CD14-positive monocyte (primary cell): Measurements from ENCODE around the gene CATSPER1. TPM values are rescaled to one million over a fixed set of nuclear protein-coding genes. Genes with fewer than 3 reads are reported as not detected.

Experiments used
- DNase-seq, 3 donors: peaks; one replicate each; pipeline ENCODE4 v3.0.0-alpha.2; 2011 to 2022
- H2AFZ ChIP-seq: 2 replicates; pipeline ENCODE4 v1.6.0; 2012; ENCODE audit warnings: mild to moderate bottlenecking, low read depth, low read length, inconsistent platforms; ENCODE audit not compliant: insufficient read depth, poor library complexity, severe bottlenecking
- H3K27ac ChIP-seq, 2 donors: 1 replicate in 1 of 2; 2 replicates in 1 of 2; pipeline ENCODE4 v1.5.1; 2012 to 2013; ENCODE audit warnings: low read length in 2 of 2, control low read depth in 1 of 2, inconsistent platforms in 1 of 2, low read depth in 1 of 2, mild to moderate bottlenecking in 1 of 2
- H3K27me3 ChIP-seq, 2 donors: one replicate each; pipeline versions ENCODE4 v1.6.0 to v1.6.1; 2011 to 2013; ENCODE audit warnings: low read length in 2 of 2; ENCODE audit not compliant: control insufficient read depth in 2 of 2, insufficient read depth in 2 of 2
- H3K36me3 ChIP-seq, 2 donors: replicated peaks in 1 of 2; 1 replicate in 1 of 2; 2 replicates in 1 of 2; pipeline versions ENCODE4 v1.5.1 to v1.6.1; 2012 to 2013; ENCODE audit warnings: low read length in 2 of 2, control low read depth in 1 of 2, inconsistent platforms in 1 of 2, mild to moderate bottlenecking in 1 of 2; ENCODE audit not compliant: insufficient read depth in 2 of 2, control insufficient read depth in 1 of 2
- H3K4me1 ChIP-seq, 2 donors: 1 replicate in 1 of 2; 2 replicates in 1 of 2; pipeline versions ENCODE4 v1.5.1 to v1.6.1; 2012 to 2013; ENCODE audit warnings: low read length in 2 of 2, control low read depth in 1 of 2, inconsistent platforms in 1 of 2, mild to moderate bottlenecking in 1 of 2, moderate library complexity in 1 of 2; ENCODE audit not compliant: insufficient read depth in 2 of 2, control insufficient read depth in 1 of 2
- H3K4me2 ChIP-seq: replicated peaks from 2 replicates; pipeline ENCODE3; 2012; ENCODE audit warnings: low read length, moderate library complexity, mild to moderate bottlenecking; ENCODE audit not compliant: poor library complexity, severe bottlenecking; ENCODE audit errors: extremely low read depth
- H3K4me3 ChIP-seq, 3 experiments: fragments of 200-600 bp in 1 of 3; sonication (generic) in 1 of 3; replicated peaks in 1 of 3; 1 replicate in 2 of 3; 2 replicates in 1 of 3; pipeline ENCODE4 v1.5.1; 2011 to 2013; ENCODE audit warnings: low read length in 3 of 3, mild to moderate bottlenecking in 3 of 3, control low read depth in 2 of 3, low read depth in 2 of 3, inconsistent platforms in 1 of 3, moderate library complexity in 1 of 3
- H3K79me2 ChIP-seq: 2 replicates; pipeline ENCODE4 v1.6.0; 2012; ENCODE audit warnings: mild to moderate bottlenecking, control low read depth, inconsistent platforms, low read length, moderate library complexity; ENCODE audit not compliant: insufficient read depth
- H3K9ac ChIP-seq: 2 replicates; pipeline ENCODE4 v1.6.0; 2017; ENCODE audit warnings: low read length, mild to moderate bottlenecking; ENCODE audit not compliant: insufficient read depth, poor library complexity, severe bottlenecking
- H3K9me3 ChIP-seq, 2 donors: replicated peaks in 1 of 2; 1 replicate in 1 of 2; 2 replicates in 1 of 2; pipeline versions ENCODE4 v1.5.1 to v1.6.1; 2012 to 2013; ENCODE audit warnings: low read length in 2 of 2, control low read depth in 1 of 2; ENCODE audit not compliant: control insufficient read depth in 1 of 2, insufficient read depth in 1 of 2
- H4K20me1 ChIP-seq: 2 replicates; pipeline ENCODE4 v1.6.0; 2012; ENCODE audit warnings: mild to moderate bottlenecking, low read length, control low read depth, moderate library complexity; ENCODE audit not compliant: insufficient read depth
- H3K27ac Mint-ChIP-seq, 7 donors: one replicate each; pipeline ENCODE4 v1.8.0; 2020; ENCODE audit warnings: mild to moderate bottlenecking in 7 of 7, mixed read lengths in 7 of 7, moderate library complexity in 6 of 7, inconsistent platforms in 2 of 7
- H3K27me3 Mint-ChIP-seq, 3 donors: one replicate each; pipeline ENCODE4 v1.8.0; 2021 to 2022; ENCODE audit warnings: low read depth in 3 of 3, mild to moderate bottlenecking in 3 of 3, mixed read lengths in 3 of 3, moderate library complexity in 3 of 3, inconsistent platforms in 1 of 3
- H3K36me3 Mint-ChIP-seq, 2 donors: one replicate each; pipeline ENCODE4 v1.8.0; 2020; ENCODE audit warnings: mixed read lengths in 2 of 2, inconsistent platforms in 1 of 2, mild to moderate bottlenecking in 1 of 2
- H3K4me1 Mint-ChIP-seq: one replicate; pipeline ENCODE4 v1.8.0; 2020; ENCODE audit warnings: mild to moderate bottlenecking, mixed read lengths
- H3K4me3 Mint-ChIP-seq, 2 donors: one replicate each; pipeline ENCODE4 v1.8.0; 2020; ENCODE audit warnings: mild to moderate bottlenecking in 2 of 2, mixed read lengths in 2 of 2, moderate library complexity in 1 of 2
- H3K9me3 Mint-ChIP-seq, 7 donors: one replicate each; pipeline ENCODE4 v1.8.0; 2020 to 2022; ENCODE audit warnings: mixed read lengths in 7 of 7, mild to moderate bottlenecking in 6 of 7, moderate library complexity in 6 of 7, inconsistent platforms in 2 of 7
- CTCF ChIP-seq: fragments of 200-600 bp; IDR thresholded peaks from one replicate; pipeline ENCODE4 v1.8.0; 2022; ENCODE audit warnings: antibody characterized with exemption, mild to moderate bottlenecking
- WGBS: methylation state at CpG from one replicate; pipeline ENCODE4 v1.1.5; 2013; ENCODE audit warnings: missing lambda C conversion rate; ENCODE audit not compliant: insufficient coverage; 5-methylcytosine and 5-hydroxymethylcytosine counted together
- intact Hi-C, 2 donors: fragments of 100-400 bp; cut with micrococcal nuclease; formaldehyde crosslinking; loops; one replicate each; pipeline versions ENCODE4 v1.15.0 to v1.15.1; 2023
- polyA plus RNA-seq, 3 donors: library from polyadenylated mRNA; depleted of rRNA in 1 of 3; unstranded in 2 of 3; stranded (reverse) in 1 of 3; fragments of 300-500 nt in 2 of 3; fragments of >200 nt in 1 of 3; fragmentation: Illumina TruSeq in 2 of 3; gene quantifications; 1 replicate in 2 of 3; 2 replicates in 1 of 3; pipeline ENCODE4 v1.2.3, GENCODE V29; 2012 to 2021

CATSPER1 gene
- polyA plus RNA-seq, 3 donors = 15.4 to 24.1 (median 22.0) TPM

DNA sequence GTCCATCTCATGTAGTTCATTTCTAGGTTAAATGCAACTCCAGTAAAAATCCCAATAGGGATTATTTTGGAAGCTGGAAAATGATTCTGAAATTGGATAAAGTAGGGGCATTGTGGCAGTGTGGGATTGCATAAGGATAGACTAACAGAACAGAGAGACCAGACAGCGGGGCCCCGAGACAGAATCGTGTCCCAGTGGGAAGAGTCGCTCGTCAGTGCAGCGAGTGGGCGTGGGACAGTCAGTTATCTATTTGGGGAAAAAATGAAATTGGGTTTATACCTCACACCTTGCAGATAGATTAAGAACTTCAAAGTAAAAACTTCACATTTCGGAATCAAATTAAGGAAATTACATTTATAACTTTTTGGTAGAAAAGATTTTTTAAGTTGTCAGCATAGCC, 54.2 kb downstream of the CATSPER1 start:
- intact Hi-C loops = no loop called here

DNA sequence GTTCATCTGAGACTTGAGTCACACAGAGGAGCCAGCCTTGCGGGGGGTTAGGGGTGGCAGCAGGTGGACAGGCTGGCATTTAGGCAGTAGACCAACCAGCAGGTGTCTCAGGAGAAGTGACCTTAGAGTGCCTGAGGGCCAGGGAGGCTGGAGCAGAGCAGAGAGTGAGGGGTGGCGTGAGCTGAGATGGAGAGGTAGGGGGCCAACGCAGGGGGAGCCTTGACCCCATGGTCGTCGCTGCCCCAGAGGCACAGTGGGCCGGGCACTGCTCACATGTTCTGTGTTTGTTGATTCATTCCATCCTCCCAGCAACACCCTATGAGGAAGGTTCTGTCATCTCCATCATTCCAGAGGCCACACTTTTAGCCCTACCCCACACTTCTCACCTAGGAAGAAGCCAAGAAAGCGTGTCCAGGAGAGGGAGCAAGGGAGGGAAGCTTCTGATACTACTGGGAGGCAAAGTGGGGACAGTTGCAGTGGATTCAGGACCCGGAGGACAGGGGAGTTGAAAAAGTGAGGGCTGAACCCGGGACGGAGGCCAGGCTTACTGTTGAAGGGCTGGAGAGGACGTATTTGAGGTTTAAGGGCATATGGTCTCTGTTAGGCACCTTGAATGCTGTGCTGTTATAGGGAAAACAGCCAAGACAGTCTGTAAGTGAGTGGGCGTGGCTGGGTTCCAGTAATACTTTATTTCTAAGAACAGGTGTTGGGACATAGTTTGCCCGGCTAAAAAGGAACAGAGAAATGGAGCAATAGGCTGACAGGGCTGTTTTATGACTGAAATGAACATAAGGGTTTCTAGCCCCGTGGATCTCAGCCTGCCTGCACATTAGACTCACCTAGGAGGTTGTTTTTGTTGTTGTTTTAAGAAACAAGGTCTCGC, 57.4 kb downstream of the CATSPER1 start:
- H3K4me3 Mint-ChIP-seq = no peak overlapping the region
- H3K36me3 ChIP-seq = peaks cover 77 to 88% of the 10 kb centered on the region in 2 donors
- peaks cover 11% of the 10 kb centered on the region for H3K4me1 Mint-ChIP-seq
- H3K9me3 Mint-ChIP-seq = no peaks in the 10 kb centered on the region
- DNase-seq = peak in 1 of 3 donors; percentile 7
- no peak overlapping the region for H3K9ac ChIP-seq
- H3K4me1 ChIP-seq = peaks cover 7 to 15% of the 10 kb centered on the region in 2 donors
- 75% methylated on average over 10 of the region's 15 CpGs for WGBS
- peaks cover 11% of the 10 kb centered on the region for H3K79me2 ChIP-seq
- no peak overlapping the region for H3K4me2 ChIP-seq
- H3K27me3 Mint-ChIP-seq = no peaks in the 10 kb centered on the region
- peaks cover 31% of the 10 kb centered on the region for H4K20me1 ChIP-seq
- no peak for TF ChIP-seq CTCF
- H3K4me3 ChIP-seq = no peak overlapping the region
- intact Hi-C loops = no loop called here
- H3K36me3 Mint-ChIP-seq = peaks cover 81 to 89% of the 10 kb centered on the region in 2 donors
- peak overlapping the region in 5 of 7 donors; percentile 1 to 70 (median 49) for H3K27ac Mint-ChIP-seq
- no peaks in the 10 kb centered on the region for H3K9me3 ChIP-seq
- H2AFZ ChIP-seq = no peak overlapping the region
- no peaks in the 10 kb centered on the region for H3K27me3 ChIP-seq
- H3K27ac ChIP-seq = peak overlapping the region in 1 of 2 donors; percentile 40

More for the DNA sequence above, 54.2 kb downstream of the CATSPER1 start:
- H3K4me3 ChIP-seq = no peak overlapping the region
- no peaks in the 10 kb centered on the region for H3K27me3 ChIP-seq
- H3K27ac ChIP-seq = no peak overlapping the region
- H3K36me3 ChIP-seq = peaks cover 62 to 77% of the 10 kb centered on the region in 2 donors
- H3K27me3 Mint-ChIP-seq = no peaks in the 10 kb centered on the region
- H3K27ac Mint-ChIP-seq = no peak overlapping the region
- H3K4me3 Mint-ChIP-seq = no peak overlapping the region
- H3K9me3 Mint-ChIP-seq = no peaks in the 10 kb centered on the region
- peaks cover 28% of the 10 kb centered on the region for H4K20me1 ChIP-seq
- H3K79me2 ChIP-seq = no peaks in the 10 kb centered on the region
- H3K9ac ChIP-seq = no peak overlapping the region
- H2AFZ ChIP-seq = no peak overlapping the region
- no peak for TF ChIP-seq CTCF
- H3K4me1 Mint-ChIP-seq = peaks cover 10% of the 10 kb centered on the region
- 100% methylated on average over 2 of the region's 8 CpGs for WGBS
- H3K4me1 ChIP-seq = peaks cover 7 to 15% of the 10 kb centered on the region in 2 donors
- H3K9me3 ChIP-seq = no peaks in the 10 kb centered on the region
- H3K36me3 Mint-ChIP-seq = peaks cover 66 to 83% of the 10 kb centered on the region in 2 donors
- H3K4me2 ChIP-seq = no peak overlapping the region
- DNase-seq = no peak
